Measurements from ENCODE around the gene SLC17A6. TPM values are rescaled to one million over a fixed set of nuclear protein-coding genes. Genes with fewer than 3 reads are reported as not detected.

The SLC17A6 gene
- total RNA-seq, 2 experiments from 2014 or later, result not detected

- H3K27me3 Mint-ChIP-seq, result peaks cover 94% of the 10 kb centered on the region
- H3K36me3 Mint-ChIP-seq (ENCODE audit: low read depth), result no peaks in the 10 kb centered on the region
- Histone ChIP-seq H3K36me3 (ENCODE audit: insufficient read depth, low read length) (no peaks in the 10 kb centered on the region), H3K4me3 (ENCODE audit: low read length) (no peak overlapping the region), H3K27ac (ENCODE audit: low read depth in 1 of 2, low read length in 2 of 2) (no peak overlapping the region), H3K27me3 (ENCODE audit: control insufficient read depth in 1 of 2, insufficient read depth in 2 of 2, low read length in 2 of 2) (peaks cover 65 to 83% of the 10 kb centered on the region in 2 experiments), H3K4me1 (ENCODE audit: insufficient read depth, low read length) (no peaks in the 10 kb centered on the region), H3K9me3 (ENCODE audit: control insufficient read depth in 1 of 2, insufficient read depth in 1 of 2, low read length in 2 of 2) (peaks cover 0 to 23% of the 10 kb centered on the region in 2 experiments)
- H3K27ac Mint-ChIP-seq, result no peak overlapping the region
- peaks cover 17% of the 10 kb centered on the region for H3K4me1 Mint-ChIP-seq (ENCODE audit: low read depth)
- ATAC-seq (ENCODE audit: poor library complexity) (no peak), DNase-seq (no peak)
- no peak for TF ChIP-seq CTCF (IDR thresholded peaks at IDR 0.05)
- intact Hi-C loops (cut with DNase I, micrococcal nuclease), result no loop called here
- CTCF ChIA-PET, result no interaction called here
- POLR2A ChIA-PET, result no interaction called here
- no peak overlapping the region for H3K4me3 Mint-ChIP-seq
- H3K9me3 Mint-ChIP-seq, result no peaks in the 10 kb centered on the region
Observed at GRCh38 chr11:22341588-22341931, 3.4 kb downstream of the SLC17A6 start.

- H3K4me1 ChIP-seq (ENCODE audit: insufficient read depth, low read length), result no peaks in the 10 kb centered on the region
- ChIA-PET POLR2A (no interaction called here), CTCF (no interaction called here)
- peaks cover 63 to 77% of the 10 kb centered on the region in 2 experiments for H3K27me3 ChIP-seq (ENCODE audit: control insufficient read depth in 1 of 2, insufficient read depth in 2 of 2, low read length in 2 of 2)
- no peak for TF ChIP-seq CTCF (IDR thresholded peaks at IDR 0.05)
- H3K4me1 Mint-ChIP-seq (ENCODE audit: low read depth), result peaks cover 17% of the 10 kb centered on the region
- peaks cover 0 to 23% of the 10 kb centered on the region in 2 experiments for H3K9me3 ChIP-seq (ENCODE audit: control insufficient read depth in 1 of 2, insufficient read depth in 1 of 2, low read length in 2 of 2)
- H3K27me3 Mint-ChIP-seq, result peaks cover 85% of the 10 kb centered on the region
- no peak overlapping the region for H3K4me3 Mint-ChIP-seq
- H3K36me3 Mint-ChIP-seq (ENCODE audit: low read depth), result no peaks in the 10 kb centered on the region
- no peak overlapping the region for H3K27ac Mint-ChIP-seq
- H3K9me3 Mint-ChIP-seq, result no peaks in the 10 kb centered on the region
- ATAC-seq (ENCODE audit: poor library complexity) (no peak), DNase-seq (no peak)
- no peak overlapping the region for H3K27ac ChIP-seq (ENCODE audit: low read depth in 1 of 2, low read length in 2 of 2)
- no peak overlapping the region for H3K4me3 ChIP-seq (ENCODE audit: low read length)
- no peaks in the 10 kb centered on the region for H3K36me3 ChIP-seq (ENCODE audit: insufficient read depth, low read length)
- intact Hi-C loops (cut with DNase I, micrococcal nuclease), result no loop called here
Observed at GRCh38 chr11:22342211-22343031, 4.2 kb downstream of the SLC17A6 start.

GRCh38 chr11:22343032-22343324 is 4.8 kb downstream of the SLC17A6 start:
- Mint-ChIP-seq H3K27me3 (peaks cover 79% of the 10 kb centered on the region), H3K9me3 (no peaks in the 10 kb centered on the region), H3K27ac (no peak overlapping the region), H3K36me3 (ENCODE audit: low read depth) (no peaks in the 10 kb centered on the region), H3K4me3 (no peak overlapping the region), H3K4me1 (ENCODE audit: low read depth) (peaks cover 17% of the 10 kb centered on the region)
- no peak for TF ChIP-seq CTCF (IDR thresholded peaks at IDR 0.05)
- Histone ChIP-seq H3K36me3 (ENCODE audit: insufficient read depth, low read length) (no peaks in the 10 kb centered on the region), H3K27ac (ENCODE audit: low read depth in 1 of 2, low read length in 2 of 2) (no peak overlapping the region), H3K4me3 (ENCODE audit: low read length) (no peak overlapping the region), H3K4me1 (ENCODE audit: insufficient read depth, low read length) (no peaks in the 10 kb centered on the region), H3K27me3 (ENCODE audit: control insufficient read depth in 1 of 2, insufficient read depth in 2 of 2, low read length in 2 of 2) (peaks cover 57 to 75% of the 10 kb centered on the region in 2 experiments), H3K9me3 (ENCODE audit: control insufficient read depth in 1 of 2, insufficient read depth in 1 of 2, low read length in 2 of 2) (peaks cover 0 to 23% of the 10 kb centered on the region in 2 experiments)
- ATAC-seq (ENCODE audit: poor library complexity) (no peak), DNase-seq (no peak)
- intact Hi-C loops (cut with DNase I, micrococcal nuclease), result no loop called here
- ChIA-PET CTCF (no interaction called here), POLR2A (no interaction called here)

Data from CD4-positive, alpha-beta T cell (primary cell).